ENCODE measurements around the gene ATRNL1.

ATRNL1 gene, protein sequence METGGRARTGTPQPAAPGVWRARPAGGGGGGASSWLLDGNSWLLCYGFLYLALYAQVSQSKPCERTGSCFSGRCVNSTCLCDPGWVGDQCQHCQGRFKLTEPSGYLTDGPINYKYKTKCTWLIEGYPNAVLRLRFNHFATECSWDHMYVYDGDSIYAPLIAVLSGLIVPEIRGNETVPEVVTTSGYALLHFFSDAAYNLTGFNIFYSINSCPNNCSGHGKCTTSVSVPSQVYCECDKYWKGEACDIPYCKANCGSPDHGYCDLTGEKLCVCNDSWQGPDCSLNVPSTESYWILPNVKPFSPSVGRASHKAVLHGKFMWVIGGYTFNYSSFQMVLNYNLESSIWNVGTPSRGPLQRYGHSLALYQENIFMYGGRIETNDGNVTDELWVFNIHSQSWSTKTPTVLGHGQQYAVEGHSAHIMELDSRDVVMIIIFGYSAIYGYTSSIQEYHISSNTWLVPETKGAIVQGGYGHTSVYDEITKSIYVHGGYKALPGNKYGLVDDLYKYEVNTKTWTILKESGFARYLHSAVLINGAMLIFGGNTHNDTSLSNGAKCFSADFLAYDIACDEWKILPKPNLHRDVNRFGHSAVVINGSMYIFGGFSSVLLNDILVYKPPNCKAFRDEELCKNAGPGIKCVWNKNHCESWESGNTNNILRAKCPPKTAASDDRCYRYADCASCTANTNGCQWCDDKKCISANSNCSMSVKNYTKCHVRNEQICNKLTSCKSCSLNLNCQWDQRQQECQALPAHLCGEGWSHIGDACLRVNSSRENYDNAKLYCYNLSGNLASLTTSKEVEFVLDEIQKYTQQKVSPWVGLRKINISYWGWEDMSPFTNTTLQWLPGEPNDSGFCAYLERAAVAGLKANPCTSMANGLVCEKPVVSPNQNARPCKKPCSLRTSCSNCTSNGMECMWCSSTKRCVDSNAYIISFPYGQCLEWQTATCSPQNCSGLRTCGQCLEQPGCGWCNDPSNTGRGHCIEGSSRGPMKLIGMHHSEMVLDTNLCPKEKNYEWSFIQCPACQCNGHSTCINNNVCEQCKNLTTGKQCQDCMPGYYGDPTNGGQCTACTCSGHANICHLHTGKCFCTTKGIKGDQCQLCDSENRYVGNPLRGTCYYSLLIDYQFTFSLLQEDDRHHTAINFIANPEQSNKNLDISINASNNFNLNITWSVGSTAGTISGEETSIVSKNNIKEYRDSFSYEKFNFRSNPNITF (N-terminal part only)

DNA sequence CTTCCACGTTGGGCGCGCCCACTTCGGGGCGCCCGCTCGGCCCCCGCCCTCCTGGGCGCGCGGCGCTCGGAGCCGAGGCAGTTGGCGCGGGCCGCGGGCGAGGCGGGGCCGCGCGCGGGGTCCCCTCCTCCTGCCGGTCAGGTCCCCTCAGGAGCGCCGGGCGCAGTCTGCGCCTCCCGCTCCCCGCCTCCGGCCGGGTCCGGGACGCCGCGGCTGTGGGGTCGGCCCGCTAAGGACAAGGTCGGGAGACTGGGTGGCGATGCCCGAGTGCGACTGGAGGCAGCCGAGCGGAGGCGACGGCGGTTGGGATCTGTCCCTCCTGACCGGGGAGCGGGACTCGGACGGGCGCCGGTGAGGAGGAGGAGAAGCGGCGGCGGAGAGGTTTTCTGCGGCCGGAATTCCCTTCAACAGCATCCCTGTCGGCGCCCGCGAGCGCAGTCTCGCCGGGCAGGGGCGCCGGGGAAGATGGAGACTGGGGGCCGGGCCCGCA is at the start of gene ATRNL1:
TSS of gene ATRNL1 (plus strand) at position 80 of the 490 bp plus-strand sequence. CDS start at position 466, 386 bp downstream.
- DNase-seq, result no peak

DNA sequence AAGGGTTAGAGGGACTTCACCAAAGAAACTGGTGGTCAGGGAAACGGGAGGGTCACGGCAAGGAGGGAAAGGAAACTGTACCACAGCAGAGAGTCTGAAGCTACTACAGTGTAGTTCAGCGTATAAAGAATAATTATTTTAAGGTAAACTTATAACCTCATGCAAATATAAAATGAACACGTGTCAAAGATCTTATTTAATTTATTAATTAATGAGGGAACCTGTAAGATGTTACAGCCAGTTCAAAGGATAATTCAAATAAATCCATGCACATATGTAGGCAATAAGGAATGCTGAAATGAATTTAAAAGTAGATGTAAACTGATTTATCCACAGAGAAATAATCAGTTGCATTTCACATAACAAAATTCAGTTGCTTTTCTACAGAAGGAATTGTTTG is 49.4 kb upstream of the ATRNL1 start:
- DNase-seq, result no peak

DNA sequence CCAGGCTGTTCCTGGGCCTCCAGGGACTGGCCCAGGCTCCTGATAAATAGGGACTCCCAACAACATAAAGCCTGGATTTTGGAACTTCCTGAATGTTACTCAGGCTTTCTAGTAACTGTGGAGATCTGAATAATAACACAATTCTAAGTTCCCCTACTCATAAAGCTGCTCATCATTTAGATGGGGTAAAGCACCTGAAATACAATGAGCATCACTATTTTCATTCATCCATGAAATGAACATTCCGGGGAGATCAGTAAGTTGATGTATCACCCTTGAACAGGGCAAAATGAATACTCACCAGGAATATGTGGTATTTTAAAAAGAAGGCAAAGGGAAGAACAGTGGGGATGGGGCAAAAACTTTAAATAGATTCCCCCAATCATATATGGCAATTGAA is 48.3 kb upstream of the ATRNL1 start:
- no peak for DNase-seq

DNA sequence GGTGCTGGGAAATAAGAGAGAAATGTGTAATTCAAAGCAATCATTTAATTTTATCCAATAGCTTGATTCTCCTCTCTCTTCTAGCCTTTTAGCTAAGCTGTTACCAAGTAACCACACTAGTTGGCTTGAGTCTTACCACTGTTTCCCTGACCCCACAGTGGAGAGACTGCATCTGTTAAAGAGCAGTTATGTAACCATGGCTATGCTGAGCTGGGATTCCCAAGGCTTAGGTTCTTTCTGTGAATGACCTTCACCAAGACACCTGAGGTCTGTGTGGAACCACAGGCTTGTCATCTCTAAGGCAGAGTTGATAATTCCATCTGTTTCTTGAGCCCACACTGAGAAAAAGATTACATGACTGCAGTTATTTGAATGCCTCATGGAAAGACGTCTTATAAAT is 47.7 kb upstream of the ATRNL1 start:
- no peak for DNase-seq

DNA sequence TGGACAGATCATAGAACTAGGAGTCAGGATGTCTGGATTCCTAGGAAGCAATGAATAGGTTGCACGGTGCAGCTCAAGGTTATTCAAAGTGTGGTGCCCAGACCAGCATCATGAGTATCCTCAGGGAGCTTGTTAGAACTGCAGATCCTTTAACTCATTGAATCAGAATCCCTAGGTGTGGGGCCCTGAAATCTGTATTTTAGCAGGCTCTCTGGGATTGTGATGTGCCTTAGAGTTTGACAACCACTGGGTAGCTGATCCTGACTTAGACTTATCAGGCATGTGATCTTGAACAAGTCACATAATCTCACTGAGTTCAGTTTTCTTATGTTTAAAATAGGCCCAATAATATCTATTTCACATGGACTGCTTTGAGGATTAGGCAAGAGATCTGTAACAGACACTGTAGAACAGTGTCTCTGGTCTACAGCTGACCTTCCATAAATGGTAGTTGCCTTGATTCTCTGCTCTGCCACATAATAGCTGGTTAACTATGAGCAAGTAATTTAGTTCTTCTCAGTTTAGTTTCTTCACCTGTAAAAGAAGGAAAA is 46.4 kb upstream of the ATRNL1 start:
- no peak for DNase-seq

DNA sequence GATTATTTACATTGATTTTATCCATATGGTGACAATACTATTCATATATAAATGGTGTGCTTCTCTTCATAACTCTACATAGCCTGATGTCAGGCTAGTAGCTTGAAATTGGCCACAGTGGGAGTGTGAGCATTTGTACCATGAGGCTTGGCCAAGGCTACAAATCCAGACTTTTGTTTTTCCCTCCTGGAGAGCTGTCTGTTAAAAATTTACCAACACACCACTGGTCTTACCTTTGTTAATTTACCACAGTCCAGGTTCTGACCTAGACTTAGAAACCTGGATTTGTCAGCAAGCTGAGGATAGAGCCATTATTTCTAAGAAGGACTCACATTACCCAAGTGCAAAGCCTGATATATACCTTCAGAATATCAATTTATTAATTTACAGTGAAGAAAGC is 45.5 kb upstream of the ATRNL1 start:
- no peak for DNase-seq

DNA sequence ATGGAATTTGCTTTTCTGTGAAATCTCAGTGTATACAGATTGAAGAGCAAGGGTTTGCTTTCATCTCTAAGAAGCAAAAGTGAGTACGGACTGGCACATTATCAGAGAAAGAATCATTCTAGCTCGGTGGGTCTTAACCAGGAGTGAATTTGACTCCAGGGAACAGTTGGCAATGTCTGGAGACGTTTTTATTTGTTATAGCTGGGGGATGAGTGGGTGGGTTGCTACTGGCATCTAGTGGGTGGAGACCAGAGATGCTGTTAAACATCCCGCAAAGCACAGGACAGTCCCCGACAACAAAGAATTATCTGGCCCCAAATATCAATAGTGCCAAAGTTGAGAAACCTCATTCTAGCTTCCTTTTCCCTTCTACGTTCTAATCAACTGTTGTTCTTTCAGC is 43.8 kb upstream of the ATRNL1 start:
- no peak for DNase-seq

DNA sequence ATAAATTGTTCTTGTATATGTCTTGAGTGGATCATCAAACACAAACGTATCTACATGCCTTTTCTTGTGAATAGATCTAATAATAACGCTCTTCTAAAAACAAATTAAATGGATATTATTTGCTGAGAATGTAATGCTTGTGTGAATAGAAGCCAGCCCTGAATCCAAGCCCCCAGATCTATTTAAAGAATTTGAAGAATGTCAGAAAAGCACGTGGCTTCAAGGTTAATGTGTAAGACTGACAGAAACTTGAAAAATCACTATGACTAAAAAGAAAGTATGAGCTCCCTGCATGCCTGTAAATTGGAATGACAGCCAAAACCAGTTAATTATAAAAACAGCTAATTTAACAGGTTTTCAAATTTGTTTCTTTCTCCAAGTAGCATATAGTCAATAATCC is 43.2 kb upstream of the ATRNL1 start:
- no peak for DNase-seq

DNA sequence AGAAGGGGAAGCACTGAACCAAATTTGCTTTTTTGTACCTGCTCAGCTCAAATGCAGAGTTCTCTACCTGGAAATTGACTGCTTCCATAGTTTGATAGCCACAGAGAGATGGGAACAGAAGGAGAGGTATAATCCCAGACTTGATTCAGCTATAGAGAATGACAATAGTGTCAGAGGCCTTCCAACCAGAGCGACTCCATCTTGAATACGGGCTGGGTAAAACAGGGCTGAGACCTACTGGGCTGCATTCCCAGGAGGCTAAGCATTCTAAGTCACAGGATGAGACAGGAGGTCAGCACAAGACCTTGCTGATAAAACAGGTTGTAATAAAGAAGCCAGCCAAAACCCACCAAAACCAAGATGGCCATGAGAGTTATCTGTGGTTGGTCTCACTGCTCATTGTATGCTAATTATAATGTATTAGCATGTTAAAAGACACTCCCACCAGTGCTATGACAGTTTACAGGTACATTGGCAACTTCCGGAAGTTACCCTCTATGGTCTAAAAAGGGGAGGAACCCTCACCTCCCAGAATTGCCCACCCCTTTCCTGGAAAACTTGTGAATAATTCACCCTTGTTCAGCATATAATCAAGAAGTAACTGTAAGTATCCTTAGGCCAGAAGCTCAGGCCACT is 42.7 kb upstream of the ATRNL1 start:
- no peak for DNase-seq

DNA sequence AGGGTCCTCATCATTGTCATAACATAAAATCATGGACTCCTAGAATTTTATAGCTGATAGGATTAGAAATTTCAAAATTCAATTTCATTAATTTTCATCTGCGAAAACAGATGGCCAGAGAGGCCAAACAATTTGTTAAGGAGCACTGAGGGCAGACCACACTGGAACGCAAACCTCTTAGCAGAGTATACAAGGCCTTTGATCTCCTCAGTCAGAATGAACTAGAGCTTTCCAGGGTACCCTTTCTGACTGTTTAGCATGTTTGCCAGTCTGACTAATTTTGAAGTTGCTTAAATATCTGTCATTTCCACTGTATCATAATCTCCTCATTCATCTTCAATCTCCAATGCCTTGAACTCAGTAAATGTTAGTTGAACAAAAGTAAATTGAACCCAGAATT is 41.9 kb upstream of the ATRNL1 start:
- no peak for DNase-seq

DNA sequence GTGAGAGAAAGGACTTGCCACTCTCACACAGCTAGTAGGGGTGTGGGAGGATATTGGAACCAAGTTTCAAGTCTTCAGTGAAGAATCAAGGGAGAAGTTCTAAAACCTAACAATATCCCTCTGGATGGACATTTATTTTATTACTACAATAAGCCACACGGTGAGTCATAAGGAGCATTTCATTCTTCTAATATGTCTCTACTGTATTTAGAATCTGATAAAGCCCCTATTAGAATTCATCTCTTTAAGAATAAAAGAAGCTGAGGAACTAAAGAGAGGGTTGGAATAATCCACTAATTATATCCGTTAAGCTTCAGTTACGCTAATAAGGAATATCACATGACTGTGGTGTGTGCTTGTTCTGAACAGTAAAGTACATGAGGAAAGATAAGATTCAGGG is 40.9 kb upstream of the ATRNL1 start:
- no peak for DNase-seq

DNA sequence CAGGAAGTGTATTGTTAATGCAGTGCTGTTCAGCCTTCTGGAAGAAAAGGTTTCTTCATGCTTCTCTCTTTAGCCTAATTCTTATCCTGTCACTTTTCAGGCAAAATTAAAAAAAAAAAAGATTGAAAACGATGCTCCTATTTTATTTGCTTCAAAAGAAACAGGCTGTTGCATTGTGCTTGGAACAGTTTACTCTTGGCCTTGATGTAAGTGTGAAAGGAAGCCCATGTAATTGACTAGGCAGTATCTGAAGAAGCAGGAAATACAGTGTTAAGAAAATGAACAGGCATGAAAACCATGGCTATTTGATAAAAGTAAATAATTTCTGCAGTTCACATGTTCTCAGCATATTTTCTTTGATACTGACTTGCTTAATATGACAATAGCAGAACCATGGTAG is 40.4 kb upstream of the ATRNL1 start:
- no peak for DNase-seq

DNA sequence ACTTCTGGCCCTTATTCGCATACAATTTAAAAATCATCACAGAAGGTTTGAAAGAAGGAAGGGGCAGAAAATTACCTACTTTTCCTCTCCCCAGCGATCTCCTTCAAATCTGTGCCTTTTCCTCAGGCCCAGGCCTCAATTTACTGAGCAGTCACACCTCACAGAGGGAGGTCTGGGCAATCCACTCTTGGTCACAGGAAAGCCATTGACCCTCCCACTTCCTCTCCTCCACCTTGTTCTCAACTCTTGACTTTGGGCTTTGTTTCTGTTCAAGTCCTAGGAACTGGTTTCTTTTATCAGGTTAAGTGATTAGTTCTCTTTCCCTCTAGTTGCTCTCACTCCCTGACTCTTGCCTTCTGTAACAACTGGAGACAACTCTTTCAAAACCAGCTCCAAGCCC is 37.0 kb upstream of the ATRNL1 start:
- DNase-seq, result no peak

DNA sequence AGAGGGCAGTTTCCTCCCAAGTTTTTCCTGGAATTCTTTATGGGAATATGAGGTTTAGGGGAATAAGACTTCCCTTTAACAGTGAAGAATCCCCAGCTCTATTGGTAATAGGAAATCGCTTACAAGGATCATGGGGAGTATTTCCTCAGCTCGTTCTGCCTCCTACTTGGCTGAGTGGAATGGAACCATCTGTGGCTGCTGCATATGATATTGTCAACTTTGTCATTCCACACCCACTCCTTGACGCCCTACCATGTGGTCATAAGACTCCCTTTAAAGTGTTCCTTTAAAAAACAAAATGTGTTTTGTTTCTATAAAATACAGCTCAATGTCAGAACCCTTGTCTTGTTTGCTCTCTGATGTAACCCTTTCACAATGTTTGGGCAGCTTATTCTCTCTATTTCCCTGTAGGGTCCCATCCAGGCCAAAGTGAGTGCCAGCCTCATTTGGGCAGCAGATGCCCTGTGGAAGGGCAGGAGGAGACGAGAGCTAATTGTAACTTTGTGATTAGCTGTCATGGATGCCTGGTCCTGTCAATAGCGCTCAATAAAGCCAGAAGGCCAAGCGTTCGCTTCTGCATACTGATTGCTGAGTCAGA is 33.8 kb upstream of the ATRNL1 start:
- no peak for DNase-seq

DNA sequence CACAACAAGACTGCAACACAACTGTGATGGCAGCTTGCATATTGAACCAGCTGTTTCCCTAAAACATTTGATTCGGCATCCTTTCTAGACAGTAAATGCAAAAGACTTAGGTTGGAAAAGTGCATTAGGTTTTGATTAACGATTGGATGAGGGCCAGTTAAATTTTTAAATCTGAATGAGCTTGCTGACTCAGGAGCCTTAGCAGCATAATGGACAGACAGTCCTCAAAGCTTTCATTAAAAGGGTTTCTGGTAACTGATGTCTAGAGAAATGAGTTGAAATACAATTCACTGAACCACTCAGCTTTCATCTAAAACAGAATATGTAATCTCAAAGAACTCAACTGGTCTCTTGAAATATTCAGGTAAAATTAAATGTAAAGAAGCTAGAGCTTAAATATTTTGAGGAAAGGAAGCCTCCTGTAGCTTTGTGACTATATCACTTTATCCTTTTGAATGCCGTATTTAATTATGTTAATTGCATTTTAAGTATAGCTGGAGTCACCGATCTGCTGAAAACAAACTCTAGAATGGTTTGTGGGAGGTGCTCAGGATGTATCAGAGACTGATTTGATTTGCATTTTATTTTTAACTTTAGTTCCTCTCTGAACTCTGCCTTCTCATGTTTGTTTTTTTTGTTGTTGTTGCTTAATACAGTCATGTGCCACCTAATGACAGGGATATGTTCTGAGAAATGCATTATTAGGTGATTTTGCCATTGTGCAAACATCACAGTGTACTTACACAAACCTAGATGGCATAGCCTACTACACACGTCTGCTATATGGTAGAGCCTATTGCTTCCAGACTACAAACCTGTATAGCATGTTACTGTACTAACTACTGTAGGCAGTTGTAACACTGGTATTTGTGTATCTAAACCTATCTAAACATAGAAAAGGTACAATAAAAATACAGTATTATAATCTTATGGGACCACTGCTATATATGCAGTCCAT is 29.2 kb upstream of the ATRNL1 start:
- DNase-seq, result no peak

DNA sequence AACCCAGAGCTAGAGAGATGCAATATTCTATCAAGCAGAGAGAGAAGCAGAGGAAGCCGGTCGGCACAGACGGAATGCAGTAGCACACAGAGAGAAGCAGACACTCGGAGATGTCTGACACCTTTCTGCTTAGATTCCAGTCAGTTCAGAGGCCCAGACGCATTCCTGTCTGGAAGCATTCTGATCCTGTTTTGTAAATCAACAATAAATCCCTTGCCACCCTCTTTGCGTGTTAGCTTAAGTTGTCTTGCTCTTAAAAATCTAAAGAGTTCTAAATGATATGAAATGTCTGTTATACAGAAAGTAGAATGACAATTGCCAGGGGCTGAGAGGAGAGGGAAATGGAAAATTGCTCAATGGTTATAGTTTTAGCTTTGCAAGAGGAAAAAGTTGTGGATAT is 27.4 kb upstream of the ATRNL1 start:
- no peak for DNase-seq

DNA sequence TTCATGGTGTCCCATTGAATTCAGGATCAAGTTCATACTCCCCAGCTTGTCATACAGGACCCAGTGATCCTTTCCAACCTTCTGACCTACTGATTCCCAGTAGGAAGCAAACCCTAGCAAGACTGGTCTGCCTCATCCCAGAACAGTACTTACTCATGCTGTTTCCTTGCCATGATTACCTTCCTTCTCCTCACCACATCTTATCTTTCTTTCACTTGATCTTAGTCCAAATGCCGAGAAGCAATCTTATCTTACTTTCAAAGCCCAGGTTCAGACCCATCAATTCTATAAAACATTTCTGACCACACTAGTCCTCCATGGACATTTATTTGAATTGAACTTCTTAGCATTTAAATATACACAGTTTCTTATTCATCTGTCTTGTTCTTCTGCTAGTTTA is 26.6 kb upstream of the ATRNL1 start:
- no peak for DNase-seq

DNA sequence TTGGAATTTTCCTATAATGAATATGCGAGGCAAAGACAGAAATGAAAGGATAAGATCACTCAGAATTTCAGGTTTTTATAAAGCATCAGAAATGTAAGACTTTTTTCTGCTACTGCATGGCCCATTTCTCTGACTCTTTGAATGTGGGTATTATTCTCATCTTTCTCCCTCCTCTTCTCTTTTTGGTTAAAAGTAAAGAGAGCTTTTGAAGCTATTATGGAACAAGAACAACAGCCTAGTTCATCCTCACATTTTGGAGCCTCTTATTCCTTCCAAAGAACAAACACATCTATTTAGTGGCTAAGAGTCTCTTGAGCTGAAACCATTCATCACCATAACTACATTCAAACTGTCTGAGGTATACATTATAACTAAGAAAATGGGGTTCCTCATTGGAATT is 19.4 kb upstream of the ATRNL1 start:
- no peak for DNase-seq

DNA sequence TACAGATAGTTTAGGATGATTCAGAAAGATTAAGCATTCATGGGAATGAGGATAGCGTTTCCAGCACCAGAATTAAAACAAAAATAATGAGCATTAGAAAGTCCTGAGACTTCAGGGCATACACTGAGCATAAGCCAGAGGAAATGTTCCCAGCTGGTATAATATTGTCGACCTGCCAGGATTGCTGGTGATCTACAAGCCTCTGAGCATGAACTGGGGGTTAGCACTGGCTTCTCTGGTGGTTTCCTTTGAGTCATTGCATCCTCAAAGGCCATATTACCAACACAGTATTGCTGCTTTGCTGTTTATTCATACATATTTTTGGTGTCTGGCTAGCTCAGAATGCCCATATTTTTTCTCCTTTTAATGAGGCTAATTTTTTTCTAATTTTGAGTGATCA is 10.7 kb upstream of the ATRNL1 start:
- no peak for DNase-seq

DNA sequence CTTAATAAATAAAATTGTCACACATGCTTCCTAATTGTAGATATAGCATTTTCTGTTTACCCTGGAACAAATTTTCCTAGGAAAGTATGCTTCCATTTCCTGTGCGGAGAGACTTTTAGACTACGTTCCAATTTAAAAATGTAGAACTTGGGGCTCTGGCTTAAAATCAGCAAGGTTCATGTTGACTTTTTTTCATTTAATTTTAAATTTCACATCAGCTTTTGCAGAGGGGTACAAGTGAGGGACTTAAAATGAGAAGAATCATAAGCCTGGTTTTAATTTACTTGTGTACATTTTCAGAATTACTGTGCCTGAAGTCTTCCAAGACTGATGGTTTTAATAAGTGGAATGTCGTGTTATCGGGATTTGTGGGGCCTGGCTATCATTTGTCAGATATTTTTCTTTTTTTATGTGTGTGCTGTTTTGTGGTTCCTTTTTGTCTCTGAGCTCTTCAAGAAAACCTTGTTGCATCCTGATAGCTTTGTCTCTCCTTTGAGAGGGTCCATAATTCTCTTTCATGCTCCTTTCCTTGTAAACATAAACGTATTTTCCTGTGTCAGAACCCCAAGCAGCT is 8.8 kb upstream of the ATRNL1 start:
- no peak for DNase-seq

DNA sequence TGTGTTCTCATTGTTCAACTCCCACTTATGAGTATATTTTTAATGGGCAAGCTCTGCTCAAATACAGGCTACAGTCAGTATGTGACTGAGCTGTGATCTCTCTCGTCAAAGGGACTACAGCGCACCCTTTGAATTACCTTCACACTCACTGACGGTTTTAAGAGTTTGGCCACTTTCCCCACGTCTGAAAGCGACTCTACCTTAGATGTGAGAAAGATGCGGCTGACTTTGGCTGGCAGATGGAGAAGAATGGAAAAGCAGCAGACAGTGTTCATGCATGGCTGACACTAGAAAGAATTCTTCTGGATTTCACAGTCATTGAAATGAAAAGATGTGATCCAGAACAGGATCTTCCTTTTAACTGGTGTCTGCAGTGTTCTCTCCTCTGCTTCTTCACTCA is 2.0 kb upstream of the ATRNL1 start:
- DNase-seq, result no peak
